ENCODE results near the gene TMED9. TPM values are rescaled to one million over a fixed set of nuclear protein-coding genes. Genes with fewer than 3 reads are reported as not detected.

The TMED9 gene
- 151 and 356 TPM in 2 replicates for total RNA-seq (2011; cell fraction: chromatin; rRNA removed; ENCODE audit: low replicate concordance)
- 455 and 495 TPM in 2 replicates for total RNA-seq (2011; cell fraction: nucleolus; rRNA removed)
- 410 and 412 TPM in 2 replicates for total RNA-seq (2011; cell fraction: nucleoplasm; rRNA removed)
- total RNA-seq (2014; rRNA removed): 90.0 and 98.0 TPM in 2 replicates
- 57.1 and 65.9 TPM in 2 replicates for total RNA-seq (2014; rRNA removed; fragmentation: Illumina TruSeq; extraction: Trizol)
- 72.8 and 73.5 TPM in 2 replicates for total RNA-seq (2015; rRNA removed; fragmentation: Illumina TruSeq; extraction: Trizol)
- total RNA-seq (2021): 147 and 173 TPM in 2 replicates
- 301 and 375 TPM in 2 replicates for polyA plus RNA-seq (2011; rRNA removed)
- 280 and 325 TPM in 2 replicates for polyA plus RNA-seq (2011; cell fraction: cytosol; rRNA removed)
- polyA plus RNA-seq (2011; cell fraction: nucleus; rRNA removed): 112 and 139 TPM in 2 replicates
- polyA plus RNA-seq (2012): 181 and 366 TPM in 2 replicates
- 144 and 168 TPM in 2 replicates for polyA plus RNA-seq (2014; fragmentation: Illumina TruSeq; extraction: Trizol)
- 10 to 100 TPM; 43.7 to 53.2 TPM for polyA plus RNA-seq (2014; fragmentation: Nextera tagmentation; extraction: Ambion mirVana)
- 213 and 235 TPM in 2 replicates for polyA plus RNA-seq (2014; rRNA removed)
- polyA minus RNA-seq (2011; rRNA and poly(A)+ RNA removed): 208 and 226 TPM in 2 replicates
- polyA minus RNA-seq (2011; cell fraction: cytosol; rRNA and poly(A)+ RNA removed): 75.1 and 101 TPM in 2 replicates
- polyA minus RNA-seq (2011; cell fraction: nucleus; rRNA and poly(A)+ RNA removed): 40.4 and 90.7 TPM in 2 replicates
- Bru-seq, nascent RNA: percentile 95 among the genes with signal in this experiment
- percentile 89 among the genes with signal in this experiment for BruChase-seq, experiment 1, labeled RNA remaining after a 2-hour chase
- percentile 92 among the genes with signal in this experiment for BruChase-seq, experiment 2, labeled RNA remaining after a 6-hour chase
- long read RNA-seq, experiment 1, transcript TMED9-201 (5 exons, 1,473 nt): major isoform, 321 of 383 reads
- long read RNA-seq, experiment 1, transcript TMED9-205 (3 exons, 821 nt): minor isoform, 8 of 383 reads
- long read RNA-seq, experiment 1, transcript TMED9-206 (4 exons, 772 nt): minor isoform, 7 of 383 reads
- long read RNA-seq, experiment 1, partial matches to known transcripts: 41 of 383 reads
- long read RNA-seq, experiment 1, other reads (novel, unspliced or antisense): 6 of 383 reads
- long read RNA-seq, experiment 2, transcript TMED9-201 (5 exons, 1,473 nt): major isoform, 214 of 266 reads
- long read RNA-seq, experiment 2, partial matches to known transcripts: 21 of 266 reads
- long read RNA-seq, experiment 2, other reads (novel, unspliced or antisense): 25 of 266 reads
- long read RNA-seq, experiment 3, transcript TMED9-201 (5 exons, 1,473 nt): major isoform, 242 of 250 reads
- long read RNA-seq, experiment 3, partial matches to known transcripts: 1 of 250 reads
- long read RNA-seq, experiment 3, other reads (novel, unspliced or antisense): 6 of 250 reads

DNA sequence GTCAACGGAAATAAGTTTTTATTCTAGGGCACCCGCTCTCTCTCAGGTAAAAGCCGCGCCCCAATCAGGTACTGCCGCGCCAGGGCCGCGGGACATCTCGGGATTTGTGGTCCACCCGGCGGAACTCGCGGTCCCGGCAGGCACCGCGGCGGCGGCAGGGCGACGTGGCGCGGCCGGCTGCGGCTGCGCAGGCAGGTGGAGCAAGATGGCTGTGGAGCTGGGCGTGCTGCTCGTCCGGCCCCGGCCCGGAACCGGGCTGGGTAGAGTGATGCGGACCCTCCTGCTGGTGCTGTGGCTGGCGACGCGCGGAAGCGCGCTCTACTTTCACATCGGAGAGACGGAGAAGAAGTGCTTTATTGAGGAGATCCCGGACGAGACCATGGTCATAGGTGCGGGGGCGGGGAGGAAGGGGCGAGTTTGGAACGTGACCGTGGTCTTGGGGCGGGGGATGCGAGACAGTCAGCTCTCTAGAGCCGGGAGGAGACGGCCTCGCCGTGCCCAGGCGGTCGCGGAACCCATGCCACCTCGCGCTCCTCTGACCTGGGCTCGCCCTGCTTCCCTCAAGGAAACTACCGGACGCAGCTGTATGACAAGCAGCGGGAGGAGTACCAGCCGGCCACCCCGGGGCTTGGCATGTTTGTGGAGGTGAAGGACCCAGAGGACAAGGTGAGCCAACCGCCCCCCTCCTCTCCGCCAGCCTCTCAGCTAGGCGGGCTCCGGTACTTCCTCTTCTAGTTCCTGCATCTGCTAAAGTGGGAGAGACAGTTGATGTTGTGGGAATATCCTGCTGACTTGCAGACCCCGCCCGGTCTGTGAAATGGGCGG is at the start of gene TMED9:
TSS of gene TMED9 (plus strand) at position 194 of the 825 bp plus-strand sequence. CDS start at position 206, 12 bp downstream.
- in situ Hi-C loops (cut with MboI): no loop called here
- Histone ChIP-seq H4K20me1 (replicated peaks; ENCODE audit: control insufficient read depth, insufficient read depth, low read length) (peaks cover 7% of the 10 kb centered on the region), H3K4me2 (ENCODE audit: insufficient read depth, low read length) (peak within 1 kb of the TSS; percentile 89), H3K4me3 (peak within 1 kb of the TSS; percentile 94), H3K79me2 (ENCODE audit: control insufficient read depth, insufficient read depth, low read length) (peaks cover 25% of the 10 kb centered on the region), H2AFZ (ENCODE audit: low read depth, low read length) (peak within 1 kb of the TSS; percentile 96), H3K27me3 (ENCODE audit: control insufficient read depth in 2 of 2, insufficient read depth in 2 of 2, low read length in 2 of 2) (no peaks in the 10 kb centered on the region), H3K36me3 (ENCODE audit: control insufficient read depth, insufficient read depth, low read length) (peaks cover 39% of the 10 kb centered on the region), H3K9ac (ENCODE audit: insufficient read depth in 1 of 2, low read depth in 2 of 2, low read length in 2 of 2) (peak within 1 kb of the TSS; percentile 95 to 98), H3K9me1 (ENCODE audit: control insufficient read depth, insufficient read depth, low read length) (no peaks in the 10 kb centered on the region), H3K27ac (ENCODE audit: extremely low read depth, low read depth, low read length) (peak within 1 kb of the TSS; percentile 86), H3K9me3 (replicated peaks; ENCODE audit: control insufficient read depth, insufficient read depth, low read depth, low read length) (no peaks in the 10 kb centered on the region), H3K4me1 (replicated peaks in 1 of 2; ENCODE audit: control insufficient read depth in 2 of 2, insufficient read depth in 2 of 2, low read length in 2 of 2) (peaks cover 7 to 16% of the 10 kb centered on the region in 2 experiments; a peak in 4 of 5 replicates)
- peak; percentile 84 to 92 (median 88) for DNase-seq (ENCODE audit: extremely low read depth in 1 of 4, low spot score in 3 of 4)
- ChIA-PET CTCF (ENCODE audit: low intra/inter-chr PET ratio) (no interaction called here), POLR2A (interaction anchor here (0.6 to 1.5 kb wide), 8 partner anchors 10 to 96 kb away, joined by 3 to 8 read pairs (median 4); no protein-coding TSS in a partner anchor)
- BruUV-seq (replicated peaks): TSS peak; percentile 61
- peak; percentile 99 for ATAC-seq
- peak; percentile 84 for FAIRE-seq
- intact Hi-C loops (cut with micrococcal nuclease): no loop called here
- WGBS (ENCODE audit: insufficient coverage, low coverage, missing lambda C conversion rate): under 1% methylated on average over 59 of the region's 71 CpGs
- TF ChIP-seq RB1 (IDR thresholded peaks at IDR 0.05; ENCODE audit: low read depth) (peak; percentile 52; the same call in 1 of the 2 replicates), PTTG1 (tag; IDR thresholded peaks at IDR 0.05; ENCODE audit: low read depth) (no peak), KDM1A (IDR thresholded peaks at IDR 0.05) (no peak), NFYB (IDR thresholded peaks at IDR 0.05; ENCODE audit: extremely low read depth, insufficient read length) (peak; percentile 12), LARP7 (IDR thresholded peaks at IDR 0.05) (no peak), ZNF354B (CRISPR knock-in tag; IDR thresholded peaks at IDR 0.05) (no peak), HNRNPK (IDR thresholded peaks at IDR 0.05; ENCODE audit: low read depth, low read length, poor library complexity, severe bottlenecking) (no peak), ARNT (IDR thresholded peaks at IDR 0.05) (no peak), TARDBP (IDR thresholded peaks at IDR 0.05) (no peak), KLF13 (tag; IDR thresholded peaks at IDR 0.05; ENCODE audit: borderline replicate concordance, low read depth) (no peak), ETV6 (IDR thresholded peaks at IDR 0.05; ENCODE audit: borderline replicate concordance in 1 of 2, low read depth in 2 of 2, low read length in 1 of 2) (0 out of 4 replicates have a peak, but pooled peaks of 1 of the 2 experiments have one; percentile 28), ETV6 (CRISPR knock-in tag; IDR thresholded peaks at IDR 0.05; ENCODE audit: borderline replicate concordance) (no peak)
- TF ChIP-seq, protein P1, sequence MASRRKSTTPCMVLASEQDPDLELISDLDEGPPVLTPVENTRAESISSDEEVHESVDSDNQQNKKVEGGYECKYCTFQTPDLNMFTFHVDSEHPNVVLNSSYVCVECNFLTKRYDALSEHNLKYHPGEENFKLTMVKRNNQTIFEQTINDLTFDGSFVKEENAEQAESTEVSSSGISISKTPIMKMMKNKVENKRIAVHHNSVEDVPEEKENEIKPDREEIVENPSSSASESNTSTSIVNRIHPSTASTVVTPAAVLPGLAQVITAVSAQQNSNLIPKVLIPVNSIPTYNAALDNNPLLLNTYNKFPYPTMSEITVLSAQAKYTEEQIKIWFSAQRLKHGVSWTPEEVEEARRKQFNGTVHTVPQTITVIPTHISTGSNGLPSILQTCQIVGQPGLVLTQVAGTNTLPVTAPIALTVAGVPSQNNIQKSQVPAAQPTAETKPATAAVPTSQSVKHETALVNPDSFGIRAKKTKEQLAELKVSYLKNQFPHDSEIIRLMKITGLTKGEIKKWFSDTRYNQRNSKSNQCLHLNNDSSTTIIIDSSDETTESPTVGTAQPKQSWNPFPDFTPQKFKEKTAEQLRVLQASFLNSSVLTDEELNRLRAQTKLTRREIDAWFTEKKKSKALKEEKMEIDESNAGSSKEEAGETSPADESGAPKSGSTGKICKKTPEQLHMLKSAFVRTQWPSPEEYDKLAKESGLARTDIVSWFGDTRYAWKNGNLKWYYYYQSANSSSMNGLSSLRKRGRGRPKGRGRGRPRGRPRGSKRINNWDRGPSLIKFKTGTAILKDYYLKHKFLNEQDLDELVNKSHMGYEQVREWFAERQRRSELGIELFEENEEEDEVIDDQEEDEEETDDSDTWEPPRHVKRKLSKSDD (conservative IDR thresholded peaks at IDR 0.05; ENCODE audit: low read length): no peak

Measured in K562 (cell line).